ENCODE results near the gene GRIA1.

- TF ChIP-seq CTCF (IDR thresholded peaks at IDR 0.05) (no peak), POLR2AphosphoS5 (IDR thresholded peaks at IDR 0.05; ENCODE audit: low read depth, low read length) (no peak), TCF7L2 (IDR thresholded peaks at IDR 0.05; ENCODE audit: low read depth, low read length) (no peak)
Observed at GRCh38 chr5:153513156-153513555, 22.7 kb downstream of the GRIA1 start.
